Breast epithelium (tissue), 4 donors: ENCODE data around the gene CYP2A6. TPM values are rescaled to one million over a fixed set of nuclear protein-coding genes. Genes with fewer than 3 reads are reported as not detected.

Experiments used
- DNase-seq, 2 donors: peaks; one replicate each; pipeline ENCODE4 v3.0.0-alpha.2; 2019; ENCODE audit warnings: low spot score in 2 of 2
- H3K27ac ChIP-seq, 2 donors: fragments of 200-600 bp; sonication (generic) in 1 of 2; one replicate each; pipeline ENCODE4 v1.5.1; 2016 to 2019; ENCODE audit warnings: mild to moderate bottlenecking in 1 of 2
- H3K27me3 ChIP-seq, 2 donors: fragments of 200-600 bp; sonication (generic) in 1 of 2; one replicate each; pipeline versions ENCODE4 v1.5.1 to v1.6.0; 2017 to 2019; ENCODE audit warnings: control low read depth in 1 of 2, mild to moderate bottlenecking in 1 of 2
- H3K36me3 ChIP-seq: fragments of 200-600 bp; one replicate; pipeline ENCODE4 v1.5.1; 2019
- H3K4me1 ChIP-seq, 2 donors: fragments of 200-600 bp; sonication (generic); one replicate each; pipeline ENCODE4 v1.5.1; 2016 to 2019; ENCODE audit warnings: control low read depth in 1 of 2
- H3K4me3 ChIP-seq, 3 donors: fragments of 200-600 bp; sonication (generic); 1 replicate in 2 of 3; 2 replicates in 1 of 3; pipeline ENCODE4 v1.5.1; 2016 to 2019; ENCODE audit warnings: mild to moderate bottlenecking in 3 of 3, moderate library complexity in 2 of 3
- H3K9me3 ChIP-seq, 2 donors: fragments of 200-600 bp; sonication (generic) in 1 of 2; one replicate each; pipeline ENCODE4 v1.5.1; 2016 to 2019; ENCODE audit warnings: control low read depth in 1 of 2
- CTCF ChIP-seq, 3 donors: fragments of 450-650 bp; IDR thresholded peaks; one replicate each; pipeline ENCODE4 v1.5.1; 2016 to 2017; ENCODE audit warnings: antibody characterized with exemption in 3 of 3, mild to moderate bottlenecking in 3 of 3, moderate library complexity in 3 of 3
- POLR2A ChIP-seq: fragments of 450-650 bp; IDR thresholded peaks from one replicate; pipeline ENCODE4 v1.6.1; 2016; ENCODE audit warnings: antibody characterized with exemption, mild to moderate bottlenecking, moderate library complexity
- POLR2AphosphoS5 ChIP-seq, 3 donors: sonication (generic); formaldehyde crosslinking; IDR thresholded peaks; one replicate each; pipeline ENCODE4 v1.6.1; 2017; ENCODE audit warnings: antibody characterized with exemption in 3 of 3
- intact Hi-C: fragments of 100-400 bp; cut with DNase I; formaldehyde crosslinking; loops from one replicate; pipeline ENCODE4 v1.15.1; 2023; ENCODE audit warnings: low total_unique reads
- total RNA-seq, 3 donors: library from RNA; depleted of rRNA; stranded (reverse); fragments of >200 nt; gene quantifications; one replicate each; pipeline ENCODE4 v1.1.0, GENCODE V29; 2016

CYP2A6 gene
- total RNA-seq, 3 donors from 2014 or later = 0.64 TPM; not detected in 2

GRCh38 chr19:40797963-40798682, 52.1 kb downstream of the CYP2A6 start:
- DNase-seq = peak in 1 of 2 donors; percentile 74
- Histone ChIP-seq H3K36me3 (no peaks in the 10 kb centered on the region), H3K27ac (peak overlapping the region; percentile 96 to 97)

GRCh38 chr19:40797166-40797962, 52.9 kb downstream of the CYP2A6 start:
- Histone ChIP-seq H3K4me3 (no peak overlapping the region), H3K27me3 (no peaks in the 10 kb centered on the region), H3K9me3 (no peaks in the 10 kb centered on the region), H3K36me3 (no peaks in the 10 kb centered on the region), H3K27ac (peak overlapping the region; percentile 96 to 97), H3K4me1 (peaks cover 16 to 21% of the 10 kb centered on the region in 2 donors)
- intact Hi-C loops = no loop called here
- DNase-seq = no peak
- TF ChIP-seq POLR2AphosphoS5 (IDR thresholded peaks at IDR 0.05) (no peak), POLR2A (no peak)

More at GRCh38 chr19:40797963-40798682, 52.1 kb downstream of the CYP2A6 start:
- no peaks in the 10 kb centered on the region for H3K27me3 ChIP-seq
- TF ChIP-seq CTCF (IDR thresholded peaks at IDR 0.05) = peak; percentile 67 to 77 (median 76)
- TF ChIP-seq POLR2AphosphoS5 (IDR thresholded peaks at IDR 0.05) = peak in 1 of 3 donors; percentile 31
- no peak for TF ChIP-seq POLR2A
- intact Hi-C loops = no loop called here
- H3K4me3 ChIP-seq = peak overlapping the region; percentile 75 to 97 (median 97)
- peaks cover 24 to 29% of the 10 kb centered on the region in 2 donors for H3K4me1 ChIP-seq
- no peaks in the 10 kb centered on the region for H3K9me3 ChIP-seq

Other genes with a start within 250 kb of the CYP2A6 start
- 100 to 1,000 TPM in 1 of 3 donors, 10 to 100 TPM in 2; 52.7 to 130 (median 89.1) TPM for gene LTBP4, start 249.1 kb downstream of the CYP2A6 start, total RNA-seq
- gene NUMBL, start 159.8 kb downstream of the CYP2A6 start, total RNA-seq = 10 to 100 TPM; 24.6 to 34.7 (median 30.9) TPM
- 10 to 100 TPM; 28.2 to 50.8 (median 45.7) TPM for gene COQ8B, start 133.6 kb downstream of the CYP2A6 start, total RNA-seq
- gene ITPKC, start 133.3 kb downstream of the CYP2A6 start, total RNA-seq = 10 to 100 TPM; 41.8 to 71.6 (median 55.1) TPM
- gene ACTMAP, start 100.0 kb downstream of the CYP2A6 start, total RNA-seq = 1 to 10 TPM; 2.6 to 3.2 (median 2.9) TPM
- gene SNRPA, start 99.2 kb downstream of the CYP2A6 start, total RNA-seq = 10 to 100 TPM; 41.6 to 52.8 (median 52.1) TPM
- 10 to 100 TPM in 1 of 3 donors, 1 to 10 TPM in 1, not detected in 1; 5.6 to 47.3 TPM for gene MIA, start 74.9 kb downstream of the CYP2A6 start, total RNA-seq
- 10 to 100 TPM; 21.6 to 28.2 (median 22.1) TPM for gene RAB4B, start 72.2 kb downstream of the CYP2A6 start, total RNA-seq
- 10 to 100 TPM; 78.9 to 90.8 (median 88.5) TPM for gene EGLN2, start 51.3 kb downstream of the CYP2A6 start, total RNA-seq
- gene CYP2A7, start 31.8 kb upstream of the CYP2A6 start, total RNA-seq = not detected
- not detected for gene CYP2B6, start 140.8 kb upstream of the CYP2A6 start, total RNA-seq
- gene CYP2A13, start 238.0 kb upstream of the CYP2A6 start, total RNA-seq = not detected